Measurements from ENCODE around the gene PIK3R3.

GRCh38 chr1:46130606-46131005 lies 1.8 kb downstream of the PIK3R3 start:
- TF ChIP-seq, protein P1, sequence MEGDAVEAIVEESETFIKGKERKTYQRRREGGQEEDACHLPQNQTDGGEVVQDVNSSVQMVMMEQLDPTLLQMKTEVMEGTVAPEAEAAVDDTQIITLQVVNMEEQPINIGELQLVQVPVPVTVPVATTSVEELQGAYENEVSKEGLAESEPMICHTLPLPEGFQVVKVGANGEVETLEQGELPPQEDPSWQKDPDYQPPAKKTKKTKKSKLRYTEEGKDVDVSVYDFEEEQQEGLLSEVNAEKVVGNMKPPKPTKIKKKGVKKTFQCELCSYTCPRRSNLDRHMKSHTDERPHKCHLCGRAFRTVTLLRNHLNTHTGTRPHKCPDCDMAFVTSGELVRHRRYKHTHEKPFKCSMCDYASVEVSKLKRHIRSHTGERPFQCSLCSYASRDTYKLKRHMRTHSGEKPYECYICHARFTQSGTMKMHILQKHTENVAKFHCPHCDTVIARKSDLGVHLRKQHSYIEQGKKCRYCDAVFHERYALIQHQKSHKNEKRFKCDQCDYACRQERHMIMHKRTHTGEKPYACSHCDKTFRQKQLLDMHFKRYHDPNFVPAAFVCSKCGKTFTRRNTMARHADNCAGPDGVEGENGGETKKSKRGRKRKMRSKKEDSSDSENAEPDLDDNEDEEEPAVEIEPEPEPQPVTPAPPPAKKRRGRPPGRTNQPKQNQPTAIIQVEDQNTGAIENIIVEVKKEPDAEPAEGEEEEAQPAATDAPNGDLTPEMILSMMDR (IDR thresholded peaks at IDR 0.05; ENCODE audit: insufficient read depth, low read length, poor library complexity, severe bottlenecking), result no peak
- no peak for TF ChIP-seq EZH2phosphoT487 (conservative IDR thresholded peaks at IDR 0.05; ENCODE audit: low read length)
